K562 (cell line): ENCODE results near the gene PI4KA. TPM values are rescaled to one million over a fixed set of nuclear protein-coding genes. Genes with fewer than 3 reads are reported as not detected.

Experiments
- CCAR2 ChIP-seq: fragments of 200-400 bp; formaldehyde crosslinking; IDR thresholded peaks from 2 replicates; pipeline ENCODE4 v1.6.1; 2017; ENCODE audit warnings: mild to moderate bottlenecking, low read depth, low read length
- DACH1 ChIP-seq: fragments of 450-650 bp; IDR thresholded peaks from 2 replicates; pipeline ENCODE4 v1.6.1; 2018; ENCODE audit not compliant: partially characterized antibody
- DEAF1 ChIP-seq: fragments of 450-650 bp; formaldehyde crosslinking; IDR thresholded peaks from 2 replicates; pipeline ENCODE4 v1.4.0; 2020; ENCODE audit warnings: mild to moderate bottlenecking, moderate library complexity
- EHMT2 ChIP-seq: fragments of 450-650 bp; IDR thresholded peaks from 2 replicates; pipeline ENCODE4 v1.6.1; 2018; ENCODE audit warnings: antibody characterized with exemption
- ID3 ChIP-seq, 2 experiments: fragments of 250-450 bp in 1 of 2; fragments of 450-650 bp in 1 of 2; sonication (Bioruptor Pico) in 1 of 2; IDR thresholded peaks; 2 replicates each; pipeline versions ENCODE4 v1.6.1 to v1.8.0; 2016 to 2021; ENCODE audit warnings: mild to moderate bottlenecking in 2 of 2, moderate library complexity in 2 of 2, missing compliant biosample characterization in 1 of 2, missing genetic modification characterization in 1 of 2
- KDM2B ChIP-seq: fragments of 250-450 bp; sonication (Bioruptor Pico); IDR thresholded peaks from 2 replicates; pipeline ENCODE4 v1.8.0; 2021; ENCODE audit warnings: mild to moderate bottlenecking, moderate library complexity
- MLX ChIP-seq, 2 experiments: fragments of 450-650 bp in 1 of 2; sonication (generic) in 1 of 2; formaldehyde crosslinking; conservative IDR thresholded peaks; 2 replicates each; pipeline versions ENCODE4 v1.4.0 to v1.8.1; 2020 to 2022; ENCODE audit warnings: mild to moderate bottlenecking in 1 of 2, missing genetic modification reagents in 1 of 2
- MYNN ChIP-seq, 2 experiments: sonication (generic); formaldehyde crosslinking in 1 of 2; IDR thresholded peaks; 2 replicates each; pipeline versions ENCODE4 v1.5.0 to v1.6.1; 2016 to 2020; ENCODE audit warnings: antibody characterized with exemption in 1 of 2, missing genetic modification reagents in 1 of 2
- NBN ChIP-seq: fragments of 450-650 bp; IDR thresholded peaks from 2 replicates; pipeline ENCODE4 v1.6.1; 2016; ENCODE audit warnings: low read depth, mild to moderate bottlenecking
- PHF21A ChIP-seq: fragments of 450-650 bp; IDR thresholded peaks from 2 replicates; pipeline ENCODE4 v1.6.1; 2017; ENCODE audit warnings: low read depth, borderline replicate concordance
- POLR2H ChIP-seq: IDR thresholded peaks from 2 replicates; pipeline ENCODE4 v1.6.1; 2016; ENCODE audit warnings: missing genetic modification characterization, low read depth, mild to moderate bottlenecking, control low read depth, missing compliant biosample characterization, moderate library complexity
- PREB ChIP-seq: sonication (generic); formaldehyde crosslinking; IDR thresholded peaks from 2 replicates; pipeline ENCODE4 v1.8.1; 2023; ENCODE audit warnings: mild to moderate bottlenecking, missing genetic modification reagents
- RFX5 ChIP-seq: IDR thresholded peaks from 2 replicates; pipeline ENCODE4 v1.6.1; 2011; ENCODE audit warnings: low read depth, mild to moderate bottlenecking, improper control_type of control experiment, low read length
- SMARCA5 ChIP-seq: fragments of 450-650 bp; IDR thresholded peaks from 2 replicates; pipeline ENCODE4 v1.6.1; 2016
- THRA ChIP-seq: fragments of 450-650 bp; IDR thresholded peaks from 2 replicates; pipeline ENCODE4 v1.6.1; 2017; ENCODE audit warnings: mild to moderate bottlenecking, moderate library complexity
- ZBTB11 ChIP-seq, 3 experiments: fragments of 200-800 bp in 1 of 3; fragments of 250-450 bp in 1 of 3; fragments of 450-650 bp in 1 of 3; sonication (Bioruptor Pico) in 1 of 3; sonication (Bioruptor generic) in 1 of 3; formaldehyde crosslinking in 1 of 3; IDR thresholded peaks; 2 replicates each; pipeline versions ENCODE4 v1.6.1 to v1.8.0; 2016 to 2022; ENCODE audit warnings: mild to moderate bottlenecking in 2 of 3, missing genetic modification characterization in 2 of 3, missing compliant biosample characterization in 1 of 3, moderate library complexity in 1 of 3
- ZC3H8 ChIP-seq: fragments of 450-650 bp; IDR thresholded peaks from 2 replicates; pipeline ENCODE4 v1.6.1; 2017
- ZFPM2 ChIP-seq: fragments of 250-450 bp; sonication (Bioruptor Pico); IDR thresholded peaks from 2 replicates; pipeline ENCODE4 v1.5.1; 2022; ENCODE audit warnings: mild to moderate bottlenecking
- ZNF23 ChIP-seq: fragments of 250-450 bp; sonication (Bioruptor Pico); IDR thresholded peaks from 2 replicates; pipeline ENCODE4 v1.4.0; 2020; ENCODE audit warnings: mild to moderate bottlenecking
- polyA plus RNA-seq, 8 experiments: library from polyadenylated mRNA; depleted of rRNA in 4 of 8; stranded (reverse) in 5 of 8; unstranded in 3 of 8; fragments of >200 nt; fragmentation: Nextera tagmentation in 2 of 8; fragmentation: Illumina TruSeq in 1 of 8; extraction: Ambion mirVana in 2 of 8; extraction: Trizol in 1 of 8; gene quantifications; 2 replicates each; pipeline versions ENCODE4 v1.2.1 to v1.2.3, GENCODE V29; 2011 to 2014; ENCODE audit warnings: inconsistent platforms in 1 of 8, missing spikeins in 1 of 8
- total RNA-seq, 7 experiments: library from RNA; depleted of rRNA in 6 of 7; stranded (reverse); fragments of >200 nt in 6 of 7; fragmentation: Illumina TruSeq in 2 of 7; extraction: Trizol in 2 of 7; gene quantifications; 2 replicates each; pipeline versions ENCODE4 v1.2.1 to v1.2.3, GENCODE V29; 2011 to 2021; ENCODE audit warnings: low replicate concordance in 1 of 7

The PI4KA gene
- total and polyA plus RNA-seq, 9 of the 15 experiments (the other 6 are each of a cell fraction or from before 2014, with no cell fraction given): 7.3 to 187 (median 84.7) TPM

GRCh38 chr22:20803696-20804324, 54.8 kb downstream of the PI4KA start (continued):
- TF ChIP-seq THRA (no peak), ZFPM2 (CRISPR knock-in tag) (no peak; the same call in 1 of the 2 replicates), DACH1 (no peak), PREB (CRISPR knock-in tag) (no peak), EHMT2 (no peak), DEAF1 (peak; percentile 92), KDM2B (CRISPR knock-in tag) (no peak), SMARCA5 (no peak), PHF21A (no peak), POLR2H (no peak), RFX5 (no peak), ZBTB11 (CRISPR knock-in tag; IDR thresholded peaks at IDR 0.05) (no peak), NBN (no peak; the same call in 1 of the 2 replicates), ID3 (CRISPR knock-in tag; IDR thresholded peaks at IDR 0.05) (no peak), ID3 (tag; IDR thresholded peaks at IDR 0.05) (peak; percentile 57), CCAR2 (no peak), ZC3H8 (peak; percentile 85; the same call in 1 of the 2 replicates), MLX (CRISPR knock-in tag; conservative IDR thresholded peaks at IDR 0.05) (peak in 1 of 2 experiments; percentile 75; a peak in 1 of 4 replicates), ZNF23 (no peak), MYNN (IDR thresholded peaks at IDR 0.05) (peak; percentile 49; the same call in 1 of the 2 replicates), MYNN (CRISPR knock-in tag; IDR thresholded peaks at IDR 0.05) (no peak)
